T-helper 2 cell (primary cell): Measurements from ENCODE around the gene SPATA33.
A peak's percentile ranks its signal among the peaks of the same experiment; 100 is the strongest.
"Not testable (repeated sequence)": the region's sequence is repeated elsewhere in the genome, so short reads cannot be mapped to it uniquely, and the experiment has no call there.

ENCODE experiments used
- DNase-seq, 5 experiments: peaks; one replicate each; pipeline versions ENCODE4 v3.0.0 to v3.0.0-alpha.2; 2012 to 2022

SPATA33 gene

GRCh38 chr16:89695086-89695874 lies 37.6 kb downstream of the SPATA33 start:
- DNase-seq, result no peak

- DNase-seq, result no peak
These were observed 38.4 kb downstream of the SPATA33 start for GRCh38 chr16:89695875-89696669.

GRCh38 chr16:89696670-89697128 lies 39.1 kb downstream of the SPATA33 start:
- peak in 2 of 5 experiments; percentile 66 to 72 for DNase-seq

- no peak for DNase-seq
These were observed 39.6 kb downstream of the SPATA33 start for GRCh38 chr16:89697161-89697615.

GRCh38 chr16:89697616-89698331 lies 40.1 kb downstream of the SPATA33 start:
- no peak for DNase-seq

GRCh38 chr16:89698717-89699116 lies 41.1 kb downstream of the SPATA33 start:
- DNase-seq, result not testable (repeated sequence)

GRCh38 chr16:89699629-89700099 lies 42.0 kb downstream of the SPATA33 start:
- not testable (repeated sequence) for DNase-seq

- peak; percentile 90 to 97 (median 93) for DNase-seq
These were observed 42.5 kb downstream of the SPATA33 start for GRCh38 chr16:89700100-89700648.

- peak in 3 of 5 experiments; percentile 49 to 80 (median 52) for DNase-seq
These were observed 43.2 kb downstream of the SPATA33 start for GRCh38 chr16:89700649-89701424.

GRCh38 chr16:89701425-89702406 lies 44.1 kb downstream of the SPATA33 start, which contains the start of gene SPATA2L:
TSS of gene SPATA2L (minus strand) at chr16:89701705. CDS start at chr16:89701232, 473 bp downstream.
- peak; percentile 96 to 98 (median 97) for DNase-seq

- DNase-seq, result no peak
These were observed 46.6 kb downstream of the SPATA33 start for GRCh38 chr16:89704281-89704680.

- no peak for DNase-seq
These were observed 47.4 kb downstream of the SPATA33 start for GRCh38 chr16:89705006-89705405.

GRCh38 chr16:89706518-89707260 lies 49.1 kb downstream of the SPATA33 start:
- no peak for DNase-seq

- no peak for DNase-seq
These were observed 50.1 kb downstream of the SPATA33 start for GRCh38 chr16:89707695-89708094.

- no peak for DNase-seq
These were observed 50.9 kb downstream of the SPATA33 start for GRCh38 chr16:89708481-89708931.

GRCh38 chr16:89709166-89709565 lies 51.5 kb downstream of the SPATA33 start:
- DNase-seq, result no peak

- no peak for DNase-seq
These were observed 52.2 kb downstream of the SPATA33 start for GRCh38 chr16:89709716-89710432.

- no peak for DNase-seq
These were observed 53.3 kb downstream of the SPATA33 start for GRCh38 chr16:89710709-89711564.
